HEK293 (cell line): ENCODE results near the gene TNS4.

Experiments used
- CTCF ChIA-PET: fragments of 350-600 bp; formaldehyde crosslinking; extraction: SDS; loops from one replicate; lab custom pipeline; 2021; ENCODE audit warnings: antibody characterized with exemption; lab: Yijun Ruan, JAX
- POLR2A ChIA-PET: fragments of 300-600 bp; formaldehyde crosslinking; extraction: SDS; loops from one replicate; lab custom pipeline; 2020; ENCODE audit warnings: antibody characterized with exemption, inconsistent platforms; lab: Yijun Ruan, JAX
- H3K27ac ChIP-seq: fragments of 200-500 bp; sonication (Bioruptor generic); 2 replicates; pipeline ENCODE4 v1.5.1; 2014; ENCODE audit warnings: low read depth, low read length, control low read depth, inconsistent platforms; ENCODE audit errors: extremely low read depth
- H3K36me3 ChIP-seq, 2 experiments: fragments of 200-500 bp in 1 of 2; sonication (Bioruptor generic) in 1 of 2; 1 replicate in 1 of 2; 2 replicates in 1 of 2; pipeline ENCODE4 v1.5.1; 2014 to 2017; ENCODE audit warnings: inconsistent platforms in 2 of 2, low read length in 2 of 2; ENCODE audit not compliant: control insufficient read depth in 2 of 2, insufficient read depth in 1 of 2
- H3K4me1 ChIP-seq: fragments of 200-500 bp; sonication (Bioruptor generic); 2 replicates; pipeline ENCODE4 v1.5.1; 2014; ENCODE audit warnings: mild to moderate bottlenecking, low read length, inconsistent platforms; ENCODE audit not compliant: control insufficient read depth, insufficient read depth
- H3K4me3 ChIP-seq: 2 replicates; pipeline ENCODE4 v1.5.1; 2011; ENCODE audit warnings: low read depth, mild to moderate bottlenecking, control low read depth, low read length, moderate library complexity
- H3K9me3 ChIP-seq: fragments of 200-500 bp; sonication (Bioruptor generic); 2 replicates; pipeline ENCODE4 v1.5.1; 2014; ENCODE audit warnings: low read depth, low read length, inconsistent platforms; ENCODE audit not compliant: control insufficient read depth, insufficient read depth
- HOXD13 ChIP-seq: sonication (generic); formaldehyde crosslinking; IDR thresholded peaks from 2 replicates; pipeline ENCODE4 v1.8.0; 2022; ENCODE audit warnings: missing genetic modification reagents, borderline replicate concordance
- KLF1 ChIP-seq: fragments of 450-650 bp; formaldehyde crosslinking; IDR thresholded peaks from 2 replicates; pipeline ENCODE4 v1.5.1; 2016; ENCODE audit warnings: missing biosample characterization, missing genetic modification characterization
- KLF7 ChIP-seq: fragments of 450-650 bp; formaldehyde crosslinking; IDR thresholded peaks from 2 replicates; pipeline ENCODE4 v1.5.1; 2016; ENCODE audit warnings: missing biosample characterization, missing genetic modification characterization, borderline replicate concordance
- TRIM28 ChIP-seq: IDR thresholded peaks from 2 replicates; pipeline ENCODE4 v1.6.1; 2011; ENCODE audit warnings: low read length, control low read depth, borderline replicate concordance
- WT1 ChIP-seq: fragments of 450-650 bp; formaldehyde crosslinking; IDR thresholded peaks from 2 replicates; pipeline ENCODE4 v1.5.1; 2016; ENCODE audit warnings: missing biosample characterization, missing genetic modification characterization
- ZBTB8A ChIP-seq: fragments of 450-650 bp; formaldehyde crosslinking; IDR thresholded peaks from 2 replicates; pipeline ENCODE4 v1.5.1; 2016; ENCODE audit warnings: missing biosample characterization, missing genetic modification characterization
- ZIC2 ChIP-seq: fragments of 450-650 bp; formaldehyde crosslinking; IDR thresholded peaks from 2 replicates; pipeline ENCODE4 v1.5.1; 2016; ENCODE audit warnings: missing biosample characterization, missing genetic modification characterization
- ZNF138 ChIP-seq: fragments of 450-650 bp; formaldehyde crosslinking; IDR thresholded peaks from 2 replicates; pipeline ENCODE4 v1.5.1; 2016; ENCODE audit warnings: missing biosample characterization, missing genetic modification characterization, borderline replicate concordance
- ZNF37A ChIP-seq: fragments of 450-650 bp; IDR thresholded peaks from 2 replicates; pipeline ENCODE4 v1.5.1; 2018; ENCODE audit warnings: missing biosample characterization, missing genetic modification characterization
- ZNF571 ChIP-seq: fragments of 450-650 bp; formaldehyde crosslinking; IDR thresholded peaks from 2 replicates; pipeline ENCODE4 v1.5.0; 2017; ENCODE audit warnings: missing biosample characterization, missing genetic modification characterization
- ZNF660 ChIP-seq: fragments of 450-650 bp; IDR thresholded peaks from 2 replicates; pipeline ENCODE4 v1.5.1; 2018; ENCODE audit warnings: missing biosample characterization, mild to moderate bottlenecking, missing genetic modification characterization
- ZNF664 ChIP-seq: fragments of 450-650 bp; formaldehyde crosslinking; IDR thresholded peaks from 2 replicates; pipeline ENCODE4 v1.5.1; 2016; ENCODE audit warnings: missing biosample characterization, missing genetic modification characterization
- ZNF768 ChIP-seq: fragments of 450-650 bp; formaldehyde crosslinking; IDR thresholded peaks from 2 replicates; pipeline ENCODE4 v1.5.1; 2018; ENCODE audit warnings: missing biosample characterization, mild to moderate bottlenecking, missing genetic modification characterization
- TF ChIP-seq, protein P1 (sequence below): fragments of 450-650 bp; formaldehyde crosslinking; IDR thresholded peaks from 2 replicates; pipeline ENCODE4 v1.5.1; 2016; ENCODE audit warnings: missing biosample characterization, missing genetic modification characterization
- TF ChIP-seq, protein P2 (sequence below): fragments of 450-650 bp; formaldehyde crosslinking; IDR thresholded peaks from 2 replicates; pipeline ENCODE4 v1.5.1; 2016; ENCODE audit warnings: missing biosample characterization, missing genetic modification characterization, borderline replicate concordance
- TF ChIP-seq, protein P3 (sequence below): fragments of 450-650 bp; formaldehyde crosslinking; IDR thresholded peaks from 2 replicates; pipeline ENCODE4 v1.5.1; 2017; ENCODE audit warnings: missing biosample characterization, missing genetic modification characterization
- TF ChIP-seq, protein P4 (sequence below): fragments of 450-650 bp; formaldehyde crosslinking; IDR thresholded peaks from 2 replicates; pipeline ENCODE4 v1.5.1; 2017; ENCODE audit warnings: missing biosample characterization, mild to moderate bottlenecking, missing genetic modification characterization, moderate library complexity
- TF ChIP-seq, protein P5 (sequence below): fragments of 450-650 bp; formaldehyde crosslinking; IDR thresholded peaks from 2 replicates; pipeline ENCODE4 v1.5.1; 2016; ENCODE audit warnings: missing biosample characterization, missing genetic modification characterization

TNS4 gene

DNA sequence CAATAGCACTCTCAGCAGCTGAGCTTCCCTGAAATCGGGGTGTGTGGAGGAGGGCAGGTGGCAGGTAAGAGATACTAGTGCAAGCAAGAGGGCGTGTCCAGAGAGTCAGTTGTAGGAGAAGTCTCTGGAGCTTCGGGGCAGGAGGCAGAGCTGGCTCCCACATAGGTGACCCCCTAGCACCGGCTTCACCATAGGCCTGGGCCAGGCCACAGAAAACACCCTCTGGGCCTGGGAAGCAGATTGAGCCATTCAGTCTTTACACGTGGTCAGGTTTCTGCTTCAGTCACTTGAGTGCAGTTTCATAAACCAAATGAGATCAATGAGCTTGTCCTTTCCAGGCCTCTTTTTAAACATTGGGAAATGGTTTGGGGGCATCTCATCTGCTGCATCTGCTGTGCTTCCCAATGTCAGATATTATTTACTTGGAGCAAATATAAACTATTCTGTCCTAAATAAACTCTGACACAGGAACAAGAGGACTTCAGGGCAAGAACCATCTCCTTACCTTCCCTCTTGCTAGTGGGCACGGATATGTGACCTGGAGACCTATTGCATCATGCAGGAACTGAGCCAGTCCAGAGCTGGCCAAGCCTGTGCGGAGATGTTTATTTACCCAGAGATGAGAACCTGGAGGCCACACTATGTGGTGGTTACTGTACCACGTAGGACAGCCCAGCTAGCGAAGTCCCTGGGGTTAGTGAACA is 47.7 kb upstream of the TNS4 start:
- TF ChIP-seq, protein P1, sequence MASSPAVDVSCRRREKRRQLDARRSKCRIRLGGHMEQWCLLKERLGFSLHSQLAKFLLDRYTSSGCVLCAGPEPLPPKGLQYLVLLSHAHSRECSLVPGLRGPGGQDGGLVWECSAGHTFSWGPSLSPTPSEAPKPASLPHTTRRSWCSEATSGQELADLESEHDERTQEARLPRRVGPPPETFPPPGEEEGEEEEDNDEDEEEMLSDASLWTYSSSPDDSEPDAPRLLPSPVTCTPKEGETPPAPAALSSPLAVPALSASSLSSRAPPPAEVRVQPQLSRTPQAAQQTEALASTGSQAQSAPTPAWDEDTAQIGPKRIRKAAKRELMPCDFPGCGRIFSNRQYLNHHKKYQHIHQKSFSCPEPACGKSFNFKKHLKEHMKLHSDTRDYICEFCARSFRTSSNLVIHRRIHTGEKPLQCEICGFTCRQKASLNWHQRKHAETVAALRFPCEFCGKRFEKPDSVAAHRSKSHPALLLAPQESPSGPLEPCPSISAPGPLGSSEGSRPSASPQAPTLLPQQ (tag by site-specific recombination): no peak
- peak; percentile 94 for TF ChIP-seq HOXD13 (CRISPR knock-in tag)
- TF ChIP-seq, protein P2, sequence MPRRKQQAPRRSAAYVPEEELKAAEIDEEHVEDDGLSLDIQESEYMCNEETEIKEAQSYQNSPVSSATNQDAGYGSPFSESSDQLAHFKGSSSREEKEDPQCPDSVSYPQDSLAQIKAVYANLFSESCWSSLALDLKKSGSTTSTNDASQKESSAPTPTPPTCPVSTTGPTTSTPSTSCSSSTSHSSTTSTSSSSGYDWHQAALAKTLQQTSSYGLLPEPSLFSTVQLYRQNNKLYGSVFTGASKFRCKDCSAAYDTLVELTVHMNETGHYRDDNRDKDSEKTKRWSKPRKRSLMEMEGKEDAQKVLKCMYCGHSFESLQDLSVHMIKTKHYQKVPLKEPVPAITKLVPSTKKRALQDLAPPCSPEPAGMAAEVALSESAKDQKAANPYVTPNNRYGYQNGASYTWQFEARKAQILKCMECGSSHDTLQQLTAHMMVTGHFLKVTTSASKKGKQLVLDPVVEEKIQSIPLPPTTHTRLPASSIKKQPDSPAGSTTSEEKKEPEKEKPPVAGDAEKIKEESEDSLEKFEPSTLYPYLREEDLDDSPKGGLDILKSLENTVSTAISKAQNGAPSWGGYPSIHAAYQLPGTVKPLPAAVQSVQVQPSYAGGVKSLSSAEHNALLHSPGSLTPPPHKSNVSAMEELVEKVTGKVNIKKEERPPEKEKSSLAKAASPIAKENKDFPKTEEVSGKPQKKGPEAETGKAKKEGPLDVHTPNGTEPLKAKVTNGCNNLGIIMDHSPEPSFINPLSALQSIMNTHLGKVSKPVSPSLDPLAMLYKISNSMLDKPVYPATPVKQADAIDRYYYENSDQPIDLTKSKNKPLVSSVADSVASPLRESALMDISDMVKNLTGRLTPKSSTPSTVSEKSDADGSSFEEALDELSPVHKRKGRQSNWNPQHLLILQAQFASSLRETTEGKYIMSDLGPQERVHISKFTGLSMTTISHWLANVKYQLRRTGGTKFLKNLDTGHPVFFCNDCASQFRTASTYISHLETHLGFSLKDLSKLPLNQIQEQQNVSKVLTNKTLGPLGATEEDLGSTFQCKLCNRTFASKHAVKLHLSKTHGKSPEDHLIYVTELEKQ (tag by site-specific recombination): no peak
- peak; percentile 39; the same call in 1 of the 2 replicates for TF ChIP-seq TRIM28
- TF ChIP-seq, all 188 proteins: peak for 2
- ChIA-PET POLR2A (interaction anchor here (0.7 to 0.9 kb wide), 2 partner anchors 11 to 73 kb away, joined by 3 read pairs; no protein-coding TSS in a partner anchor), CTCF (interaction anchor here (0.5 to 11.3 kb wide), 9 partner anchors 10 to 1253 kb away, joined by 3 to 103 read pairs (median 5); no protein-coding TSS in a partner anchor)
- Histone ChIP-seq H3K4me3 (no peak overlapping the region), H3K36me3 (no peaks in the 10 kb centered on the region), H3K4me1 (peaks cover 4% of the 10 kb centered on the region), H3K27ac (no peak overlapping the region), H3K9me3 (no peaks in the 10 kb centered on the region)

DNA sequence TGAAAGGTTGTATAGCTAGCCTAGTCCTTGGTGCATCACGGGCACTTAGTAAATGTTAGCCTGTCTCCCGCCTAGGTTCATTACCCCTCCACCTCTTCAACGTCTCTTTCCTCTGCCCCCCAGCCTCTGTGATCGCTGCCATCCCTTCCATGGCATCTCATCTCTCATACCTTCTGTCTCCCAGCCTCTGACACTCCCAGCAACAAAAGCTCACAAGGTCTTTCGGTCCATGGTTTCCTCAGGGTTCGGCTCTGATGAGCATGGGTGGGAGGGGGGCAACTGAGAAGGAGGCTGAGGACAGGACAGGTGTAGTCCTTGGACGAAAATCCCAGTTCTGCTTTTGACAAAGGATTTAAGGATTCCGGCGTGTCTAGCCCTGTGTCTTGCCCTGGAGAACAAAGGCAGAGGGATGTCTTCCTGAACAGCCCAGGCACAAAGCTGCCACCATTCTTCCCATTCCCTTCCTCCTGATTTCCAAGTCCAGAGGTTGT is 47.1 kb upstream of the TNS4 start:
- no peaks in the 10 kb centered on the region for H3K9me3 ChIP-seq
- no peak overlapping the region for H3K27ac ChIP-seq
- H3K4me1 ChIP-seq: peaks cover 4% of the 10 kb centered on the region
- no peaks in the 10 kb centered on the region for H3K36me3 ChIP-seq
- ChIA-PET POLR2A (interaction anchor here (0.8 to 1.4 kb wide), 3 partner anchors 15 to 131 kb away, joined by 3 to 7 read pairs (median 4); partner anchors contain the start of gene TOP2A), CTCF (interaction anchor here (0.8 to 11.3 kb wide), 10 partner anchors 9 to 1001 kb away, joined by 3 to 103 read pairs (median 4); no protein-coding TSS in a partner anchor)
- TF ChIP-seq ZNF660 (tag by site-specific recombination): no peak
- TF ChIP-seq, protein P3, sequence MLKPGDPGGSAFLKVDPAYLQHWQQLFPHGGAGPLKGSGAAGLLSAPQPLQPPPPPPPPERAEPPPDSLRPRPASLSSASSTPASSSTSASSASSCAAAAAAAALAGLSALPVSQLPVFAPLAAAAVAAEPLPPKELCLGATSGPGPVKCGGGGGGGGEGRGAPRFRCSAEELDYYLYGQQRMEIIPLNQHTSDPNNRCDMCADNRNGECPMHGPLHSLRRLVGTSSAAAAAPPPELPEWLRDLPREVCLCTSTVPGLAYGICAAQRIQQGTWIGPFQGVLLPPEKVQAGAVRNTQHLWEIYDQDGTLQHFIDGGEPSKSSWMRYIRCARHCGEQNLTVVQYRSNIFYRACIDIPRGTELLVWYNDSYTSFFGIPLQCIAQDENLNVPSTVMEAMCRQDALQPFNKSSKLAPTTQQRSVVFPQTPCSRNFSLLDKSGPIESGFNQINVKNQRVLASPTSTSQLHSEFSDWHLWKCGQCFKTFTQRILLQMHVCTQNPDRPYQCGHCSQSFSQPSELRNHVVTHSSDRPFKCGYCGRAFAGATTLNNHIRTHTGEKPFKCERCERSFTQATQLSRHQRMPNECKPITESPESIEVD (tag by site-specific recombination): no peak
- TF ChIP-seq ZNF664 (tag by site-specific recombination): no peak
- TF ChIP-seq KLF7 (tag by site-specific recombination): no peak
- H3K4me3 ChIP-seq: no peak overlapping the region

DNA sequence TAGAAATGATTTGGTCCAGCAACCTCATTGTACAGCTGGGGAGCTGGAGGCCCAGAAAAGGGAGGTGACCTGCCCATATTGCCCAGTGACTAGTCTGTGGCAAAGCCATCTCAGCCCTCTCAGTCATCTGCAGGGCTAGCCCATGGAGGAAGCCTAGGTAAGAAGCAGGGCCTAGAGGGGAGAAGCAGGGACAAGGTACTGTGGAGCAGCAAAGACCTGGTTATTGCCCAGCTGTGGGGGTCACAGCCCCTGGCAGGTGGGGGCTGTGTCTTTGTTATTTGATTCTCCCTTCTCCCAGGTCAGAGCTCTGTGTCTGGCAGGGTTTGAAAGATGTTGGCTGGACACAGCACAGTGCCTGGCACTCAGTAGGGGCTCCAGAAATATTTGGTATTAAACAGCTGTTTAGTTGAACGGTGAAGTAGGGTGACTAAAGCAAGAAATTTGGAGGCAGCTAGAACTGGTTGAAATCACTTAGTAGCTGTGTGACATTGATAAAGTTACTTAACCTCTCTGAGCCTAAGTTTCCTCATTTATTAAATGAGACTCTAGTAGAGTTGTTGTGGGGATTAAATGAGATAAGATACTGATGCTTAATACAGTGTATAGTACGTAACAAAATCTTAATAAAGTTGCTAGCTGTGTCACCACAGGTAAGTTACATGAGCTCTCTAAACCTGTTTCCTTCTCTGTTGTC is 46.5 kb upstream of the TNS4 start:
- POLR2A ChIA-PET: interaction anchor here (0.6 to 1.4 kb wide), 4 partner anchors 15 to 139 kb away, joined by 3 to 7 read pairs (median 4); partner anchors contain the start of gene TOP2A
- peaks cover 4% of the 10 kb centered on the region for H3K4me1 ChIP-seq
- no peaks in the 10 kb centered on the region for H3K9me3 ChIP-seq
- H3K27ac ChIP-seq: peak overlapping the region; percentile 24; the same call in 1 of the 2 replicates
- CTCF ChIA-PET: interaction anchor here (0.7 to 11.3 kb wide), 11 partner anchors 9 to 1002 kb away, joined by 3 to 103 read pairs (median 4); no protein-coding TSS in a partner anchor
- no peaks in the 10 kb centered on the region for H3K36me3 ChIP-seq
- no peak overlapping the region for H3K4me3 ChIP-seq
- TF ChIP-seq ZNF664 (tag by site-specific recombination) (peak; percentile 94), ZNF768 (tag by site-specific recombination) (0 out of 2 replicates have a peak, but pooled peaks have one; percentile 91), KLF1 (tag by site-specific recombination) (no peak), ZNF37A (tag by site-specific recombination) (no peak), ZBTB8A (tag by site-specific recombination) (peak; percentile 49; the same call in 1 of the 2 replicates), ZIC2 (peak; percentile 5; the same call in 1 of the 2 replicates), WT1 (tag by site-specific recombination) (no peak), ZNF138 (tag by site-specific recombination) (no peak), ZNF571 (tag by site-specific recombination) (no peak)
- TF ChIP-seq, protein P4, sequence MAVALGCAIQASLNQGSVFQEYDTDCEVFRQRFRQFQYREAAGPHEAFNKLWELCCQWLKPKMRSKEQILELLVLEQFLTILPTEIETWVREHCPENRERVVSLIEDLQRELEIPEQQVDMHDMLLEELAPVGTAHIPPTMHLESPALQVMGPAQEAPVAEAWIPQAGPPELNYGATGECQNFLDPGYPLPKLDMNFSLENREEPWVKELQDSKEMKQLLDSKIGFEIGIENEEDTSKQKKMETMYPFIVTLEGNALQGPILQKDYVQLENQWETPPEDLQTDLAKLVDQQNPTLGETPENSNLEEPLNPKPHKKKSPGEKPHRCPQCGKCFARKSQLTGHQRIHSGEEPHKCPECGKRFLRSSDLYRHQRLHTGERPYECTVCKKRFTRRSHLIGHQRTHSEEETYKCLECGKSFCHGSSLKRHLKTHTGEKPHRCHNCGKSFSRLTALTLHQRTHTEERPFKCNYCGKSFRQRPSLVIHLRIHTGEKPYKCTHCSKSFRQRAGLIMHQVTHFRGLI (tag by site-specific recombination): no peak
- TF ChIP-seq, protein P5, sequence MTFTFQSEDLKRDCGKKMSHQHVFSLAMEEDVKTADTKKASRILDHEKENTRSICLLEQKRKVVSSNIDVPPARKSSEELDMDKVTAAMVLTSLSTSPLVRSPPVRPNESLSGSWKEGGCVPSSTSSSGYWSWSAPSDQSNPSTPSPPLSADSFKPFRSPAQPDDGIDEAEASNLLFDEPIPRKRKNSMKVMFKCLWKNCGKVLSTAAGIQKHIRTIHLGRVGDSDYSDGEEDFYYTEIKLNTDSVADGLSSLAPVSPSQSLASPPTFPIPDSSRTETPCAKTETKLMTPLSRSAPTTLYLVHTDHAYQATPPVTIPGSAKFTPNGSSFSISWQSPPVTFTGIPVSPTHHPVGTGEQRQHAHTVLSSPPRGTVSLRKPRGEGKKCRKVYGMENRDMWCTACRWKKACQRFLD: no peak
